WTC11 (cell line): ENCODE measurements around the gene SEMA3F. TPM values are rescaled to one million over a fixed set of nuclear protein-coding genes. Genes with fewer than 3 reads are reported as not detected.

Source experiments
- ATAC-seq: fragments of 200-7000 bp; cut with Tn5 transposase; 2 replicates; pipeline ENCODE4 v1.10.0; 2021; ENCODE audit warnings: mild to moderate bottlenecking, moderate library complexity
- CTCF ChIA-PET: fragments of 300-600 bp; sonication (Branson Sonifier 250); formaldehyde crosslinking; loops from one replicate; lab custom pipeline; 2021; ENCODE audit warnings: antibody characterized with exemption; lab: Charles Lee
- POLR2A ChIA-PET: fragments of 350-600 bp; sonication (Branson Sonifier 250); formaldehyde crosslinking; loops from one replicate; lab custom pipeline; 2021; ENCODE audit warnings: antibody characterized with exemption; lab: Charles Lee
- DNase-seq: peaks from one replicate; pipeline ENCODE4 v3.0.0; 2021; ENCODE audit warnings: low spot score
- H3K27ac Mint-ChIP-seq: 2 replicates; pipeline ENCODE4 v1.8.0; 2021; ENCODE audit warnings: mixed read lengths
- H3K27me3 Mint-ChIP-seq: 2 replicates; pipeline ENCODE4 v1.8.0; 2021; ENCODE audit warnings: low read depth, mild to moderate bottlenecking, moderate library complexity, mixed read lengths
- H3K36me3 Mint-ChIP-seq: 2 replicates; pipeline ENCODE4 v1.8.0; 2021; ENCODE audit warnings: mixed read lengths
- H3K4me1 Mint-ChIP-seq: 2 replicates; pipeline ENCODE4 v1.8.0; 2022; ENCODE audit warnings: mixed read lengths
- H3K4me3 Mint-ChIP-seq: 2 replicates; pipeline ENCODE4 v1.8.0; 2021; ENCODE audit warnings: mild to moderate bottlenecking, moderate library complexity, mixed read lengths
- H3K9me3 Mint-ChIP-seq: 2 replicates; pipeline ENCODE4 v1.8.0; 2021; ENCODE audit warnings: mixed read lengths
- CBFB ChIP-seq: sonication (generic); formaldehyde crosslinking; IDR thresholded peaks from 2 replicates; pipeline ENCODE4 v1.8.1; 2022; ENCODE audit warnings: mild to moderate bottlenecking, low read depth, missing genetic modification reagents
- CDX4 ChIP-seq: fragments of 250-450 bp; sonication (Bioruptor Pico); IDR thresholded peaks from 2 replicates; pipeline ENCODE4 v1.9.0; 2021; ENCODE audit warnings: moderate library complexity, mild to moderate bottlenecking, inconsistent platforms, borderline replicate concordance
- ESRRA ChIP-seq: sonication (generic); formaldehyde crosslinking; IDR thresholded peaks from 2 replicates; pipeline ENCODE4 v1.8.1; 2022; ENCODE audit warnings: mild to moderate bottlenecking, missing genetic modification reagents, borderline replicate concordance
- GRHL2 ChIP-seq: fragments of 250-450 bp; sonication (Bioruptor Pico); IDR thresholded peaks from 2 replicates; pipeline ENCODE4 v1.8.0; 2022; ENCODE audit warnings: mild to moderate bottlenecking, moderate library complexity; ENCODE audit not compliant: insufficient replicate concordance, severe bottlenecking
- MYBL2 ChIP-seq: sonication (generic); formaldehyde crosslinking; IDR thresholded peaks from 2 replicates; pipeline ENCODE4 v1.8.1; 2023; ENCODE audit warnings: mild to moderate bottlenecking, moderate library complexity, missing genetic modification reagents
- NFE2L1 ChIP-seq: sonication (generic); formaldehyde crosslinking; IDR thresholded peaks from 2 replicates; pipeline ENCODE4 v1.8.1; 2023; ENCODE audit warnings: missing genetic modification reagents
- NFYB ChIP-seq: sonication (generic); formaldehyde crosslinking; conservative IDR thresholded peaks from 2 replicates; pipeline ENCODE4 v1.8.0; 2022; ENCODE audit warnings: low read depth, missing genetic modification reagents
- NR3C1 ChIP-seq: sonication (generic); formaldehyde crosslinking; conservative IDR thresholded peaks from 2 replicates; pipeline ENCODE4 v1.8.1; 2023; ENCODE audit warnings: low read depth, mild to moderate bottlenecking, missing genetic modification reagents
- PRDM15 ChIP-seq: sonication (generic); formaldehyde crosslinking; IDR thresholded peaks from 2 replicates; pipeline ENCODE4 v1.8.0; 2022; ENCODE audit warnings: missing genetic modification reagents
- SMAD3 ChIP-seq: sonication (generic); formaldehyde crosslinking; IDR thresholded peaks from 2 replicates; pipeline ENCODE4 v1.8.0; 2022; ENCODE audit warnings: missing genetic modification reagents, mild to moderate bottlenecking, borderline replicate concordance
- SMAD4 ChIP-seq: sonication (generic); formaldehyde crosslinking; IDR thresholded peaks from 2 replicates; pipeline ENCODE4 v1.8.0; 2022; ENCODE audit warnings: mild to moderate bottlenecking, missing genetic modification reagents
- ZNF232 ChIP-seq: sonication (generic); formaldehyde crosslinking; IDR thresholded peaks from 2 replicates; pipeline ENCODE4 v1.8.0; 2022; ENCODE audit warnings: mild to moderate bottlenecking, missing genetic modification reagents
- ZNF317 ChIP-seq: sonication (generic); formaldehyde crosslinking; IDR thresholded peaks from 2 replicates; pipeline ENCODE4 v1.8.1; 2023; ENCODE audit warnings: low read depth, mild to moderate bottlenecking, moderate library complexity, missing genetic modification reagents, borderline replicate concordance
- ZNF416 ChIP-seq: fragments of 250-450 bp; sonication (Bioruptor Pico); IDR thresholded peaks from 2 replicates; pipeline ENCODE4 v1.9.0; 2021; ENCODE audit warnings: mild to moderate bottlenecking, inconsistent platforms
- ZNF425 ChIP-seq: fragments of 250-450 bp; sonication (Bioruptor Pico); conservative IDR thresholded peaks from 2 replicates; pipeline ENCODE4 v1.9.0; 2021; ENCODE audit warnings: mild to moderate bottlenecking
- ZNF671 ChIP-seq: fragments of 250-450 bp; sonication (Bioruptor Pico); IDR thresholded peaks from 2 replicates; pipeline ENCODE4 v1.8.0; 2021; ENCODE audit warnings: mild to moderate bottlenecking
- total RNA-seq: library from RNA; stranded (reverse); gene quantifications from 3 replicates; pipeline ENCODE4 v1.2.3, GENCODE V29; 2021
- TF ChIP-seq, protein P1 (sequence below): sonication (generic); formaldehyde crosslinking; conservative IDR thresholded peaks from 2 replicates; pipeline ENCODE4 v1.8.1; 2023; ENCODE audit warnings: mild to moderate bottlenecking, low read depth, missing genetic modification reagents, moderate library complexity
- TF ChIP-seq, protein P2 (sequence below): sonication (generic); formaldehyde crosslinking; IDR thresholded peaks from 2 replicates; pipeline ENCODE4 v1.8.1; 2023; ENCODE audit warnings: mild to moderate bottlenecking, missing genetic modification reagents, moderate library complexity
- TF ChIP-seq, protein P3 (sequence below): sonication (generic); formaldehyde crosslinking; IDR thresholded peaks from 2 replicates; pipeline ENCODE4 v1.8.1; 2023; ENCODE audit warnings: mild to moderate bottlenecking, missing genetic modification reagents, moderate library complexity

SEMA3F gene
- total RNA-seq, 1 experiment from 2014 or later, result 49.0 TPM

DNA sequence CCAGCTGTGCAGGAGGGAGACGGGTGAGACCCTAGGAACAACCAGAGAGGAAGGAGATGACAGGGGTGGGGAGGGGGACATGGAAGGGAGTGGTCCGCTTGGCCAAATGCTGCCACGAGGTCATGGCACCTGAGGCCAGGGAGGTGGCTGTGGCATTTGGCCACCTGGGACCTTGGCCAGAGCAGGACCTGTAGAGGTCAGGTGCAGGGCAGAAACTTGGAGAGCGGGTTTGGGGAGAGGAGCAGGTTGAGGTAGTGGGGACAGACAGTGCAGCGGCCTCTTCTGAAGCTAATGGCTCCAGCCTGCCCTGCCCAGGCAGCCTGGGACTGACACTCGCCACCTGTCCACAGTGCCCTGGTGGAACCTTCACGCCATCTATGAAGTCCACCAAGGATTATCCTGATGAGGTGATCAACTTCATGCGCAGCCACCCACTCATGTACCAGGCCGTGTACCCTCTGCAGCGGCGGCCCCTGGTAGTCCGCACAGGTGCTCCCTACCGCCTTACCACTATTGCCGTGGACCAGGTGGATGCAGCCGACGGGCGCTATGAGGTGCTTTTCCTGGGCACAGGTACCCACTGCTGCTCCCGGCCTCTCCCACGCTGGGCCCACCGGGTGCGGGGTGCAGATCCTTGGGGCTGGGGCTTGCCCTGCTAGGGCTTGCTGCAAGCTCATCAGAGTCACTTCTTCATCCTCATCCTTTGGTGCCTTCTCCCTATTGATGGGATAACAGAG is 29.3 kb downstream of the SEMA3F start:
- H3K4me1 Mint-ChIP-seq, result no peaks in the 10 kb centered on the region
- peaks cover 40% of the 10 kb centered on the region for H3K36me3 Mint-ChIP-seq
- no peak overlapping the region for H3K4me3 Mint-ChIP-seq
- no peak overlapping the region for H3K27ac Mint-ChIP-seq
- ChIA-PET CTCF (interaction anchor here (0.6 to 2.3 kb wide), 4 partner anchors 8 to 81 kb away, joined by 3 to 9 read pairs (median 3); no protein-coding TSS in a partner anchor), POLR2A (no interaction called here)
- no peak for ATAC-seq
- TF ChIP-seq SMAD3 (CRISPR knock-in tag), result no peak
- TF ChIP-seq CBFB (CRISPR knock-in tag), result no peak
- no peak for TF ChIP-seq ZNF232 (CRISPR knock-in tag)
- TF ChIP-seq GRHL2, result no peak
- no peak for TF ChIP-seq NFYB (CRISPR knock-in tag)
- TF ChIP-seq, protein P1, sequence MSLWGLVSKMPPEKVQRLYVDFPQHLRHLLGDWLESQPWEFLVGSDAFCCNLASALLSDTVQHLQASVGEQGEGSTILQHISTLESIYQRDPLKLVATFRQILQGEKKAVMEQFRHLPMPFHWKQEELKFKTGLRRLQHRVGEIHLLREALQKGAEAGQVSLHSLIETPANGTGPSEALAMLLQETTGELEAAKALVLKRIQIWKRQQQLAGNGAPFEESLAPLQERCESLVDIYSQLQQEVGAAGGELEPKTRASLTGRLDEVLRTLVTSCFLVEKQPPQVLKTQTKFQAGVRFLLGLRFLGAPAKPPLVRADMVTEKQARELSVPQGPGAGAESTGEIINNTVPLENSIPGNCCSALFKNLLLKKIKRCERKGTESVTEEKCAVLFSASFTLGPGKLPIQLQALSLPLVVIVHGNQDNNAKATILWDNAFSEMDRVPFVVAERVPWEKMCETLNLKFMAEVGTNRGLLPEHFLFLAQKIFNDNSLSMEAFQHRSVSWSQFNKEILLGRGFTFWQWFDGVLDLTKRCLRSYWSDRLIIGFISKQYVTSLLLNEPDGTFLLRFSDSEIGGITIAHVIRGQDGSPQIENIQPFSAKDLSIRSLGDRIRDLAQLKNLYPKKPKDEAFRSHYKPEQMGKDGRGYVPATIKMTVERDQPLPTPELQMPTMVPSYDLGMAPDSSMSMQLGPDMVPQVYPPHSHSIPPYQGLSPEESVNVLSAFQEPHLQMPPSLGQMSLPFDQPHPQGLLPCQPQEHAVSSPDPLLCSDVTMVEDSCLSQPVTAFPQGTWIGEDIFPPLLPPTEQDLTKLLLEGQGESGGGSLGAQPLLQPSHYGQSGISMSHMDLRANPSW (CRISPR knock-in tag), result no peak
- no peak for TF ChIP-seq NR3C1
- TF ChIP-seq ZNF416, result no peak
- TF ChIP-seq NFE2L1 (CRISPR knock-in tag), result no peak
- TF ChIP-seq, protein P2, sequence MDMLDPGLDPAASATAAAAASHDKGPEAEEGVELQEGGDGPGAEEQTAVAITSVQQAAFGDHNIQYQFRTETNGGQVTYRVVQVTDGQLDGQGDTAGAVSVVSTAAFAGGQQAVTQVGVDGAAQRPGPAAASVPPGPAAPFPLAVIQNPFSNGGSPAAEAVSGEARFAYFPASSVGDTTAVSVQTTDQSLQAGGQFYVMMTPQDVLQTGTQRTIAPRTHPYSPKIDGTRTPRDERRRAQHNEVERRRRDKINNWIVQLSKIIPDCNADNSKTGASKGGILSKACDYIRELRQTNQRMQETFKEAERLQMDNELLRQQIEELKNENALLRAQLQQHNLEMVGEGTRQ (CRISPR knock-in tag), result no peak
- TF ChIP-seq ZNF317 (CRISPR knock-in tag), result no peak
- TF ChIP-seq ESRRA (CRISPR knock-in tag), result no peak
- TF ChIP-seq SMAD4 (CRISPR knock-in tag), result no peak
- no peak for TF ChIP-seq ZNF671 (CRISPR knock-in tag)
- no peak for TF ChIP-seq CDX4 (CRISPR knock-in tag)
- no peak for TF ChIP-seq PRDM15
- TF ChIP-seq MYBL2 (CRISPR knock-in tag), result no peak
- TF ChIP-seq, protein P3, sequence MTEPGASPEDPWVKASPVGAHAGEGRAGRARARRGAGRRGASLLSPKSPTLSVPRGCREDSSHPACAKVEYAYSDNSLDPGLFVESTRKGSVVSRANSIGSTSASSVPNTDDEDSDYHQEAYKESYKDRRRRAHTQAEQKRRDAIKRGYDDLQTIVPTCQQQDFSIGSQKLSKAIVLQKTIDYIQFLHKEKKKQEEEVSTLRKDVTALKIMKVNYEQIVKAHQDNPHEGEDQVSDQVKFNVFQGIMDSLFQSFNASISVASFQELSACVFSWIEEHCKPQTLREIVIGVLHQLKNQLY (CRISPR knock-in tag), result no peak
- TF ChIP-seq ZNF425 (CRISPR knock-in tag), result no peak
- TF ChIP-seq, all 79 proteins: peak for 0
- Mint-ChIP-seq H3K9me3 (no peaks in the 10 kb centered on the region), H3K27me3 (no peaks in the 10 kb centered on the region)
- no peak for DNase-seq
